Tibial nerve (tissue), 4 donors: ENCODE data around the gene SMAD1.

Experiments
- CTCF ChIP-seq, 5 experiments: fragments of 200-600 bp in 3 of 5; fragments of 450-650 bp in 2 of 5; sonication (generic) in 3 of 5; IDR thresholded peaks; one replicate each; pipeline ENCODE4 v1.5.1; 2016 to 2019; ENCODE audit warnings: antibody characterized with exemption in 5 of 5, mild to moderate bottlenecking in 3 of 5, moderate library complexity in 2 of 5
- EP300 ChIP-seq, 2 donors: sonication (generic); formaldehyde crosslinking; IDR thresholded peaks; one replicate each; pipeline ENCODE4 v1.6.1; 2017; ENCODE audit warnings: antibody characterized with exemption in 2 of 2, mild to moderate bottlenecking in 1 of 2
- POLR2A ChIP-seq, 2 donors: fragments of 450-650 bp; IDR thresholded peaks; one replicate each; pipeline ENCODE4 v1.6.1; 2017; ENCODE audit warnings: antibody characterized with exemption in 2 of 2, mild to moderate bottlenecking in 2 of 2, moderate library complexity in 2 of 2

- TF ChIP-seq CTCF (IDR thresholded peaks at IDR 0.05) (no peak), POLR2A (IDR thresholded peaks at IDR 0.05) (no peak), EP300 (IDR thresholded peaks at IDR 0.05) (no peak)
These were observed 44.9 kb upstream of the SMAD1 start for GRCh38 chr4:145436796-145437195.
